ENCODE results near the gene IRX6. TPM values are rescaled to one million over a fixed set of nuclear protein-coding genes. Genes with fewer than 3 reads are reported as not detected.

Gene IRX6
- total and polyA plus RNA-seq, 2 experiments from 2014 or later: 0.09 to 0.15 TPM

DNA sequence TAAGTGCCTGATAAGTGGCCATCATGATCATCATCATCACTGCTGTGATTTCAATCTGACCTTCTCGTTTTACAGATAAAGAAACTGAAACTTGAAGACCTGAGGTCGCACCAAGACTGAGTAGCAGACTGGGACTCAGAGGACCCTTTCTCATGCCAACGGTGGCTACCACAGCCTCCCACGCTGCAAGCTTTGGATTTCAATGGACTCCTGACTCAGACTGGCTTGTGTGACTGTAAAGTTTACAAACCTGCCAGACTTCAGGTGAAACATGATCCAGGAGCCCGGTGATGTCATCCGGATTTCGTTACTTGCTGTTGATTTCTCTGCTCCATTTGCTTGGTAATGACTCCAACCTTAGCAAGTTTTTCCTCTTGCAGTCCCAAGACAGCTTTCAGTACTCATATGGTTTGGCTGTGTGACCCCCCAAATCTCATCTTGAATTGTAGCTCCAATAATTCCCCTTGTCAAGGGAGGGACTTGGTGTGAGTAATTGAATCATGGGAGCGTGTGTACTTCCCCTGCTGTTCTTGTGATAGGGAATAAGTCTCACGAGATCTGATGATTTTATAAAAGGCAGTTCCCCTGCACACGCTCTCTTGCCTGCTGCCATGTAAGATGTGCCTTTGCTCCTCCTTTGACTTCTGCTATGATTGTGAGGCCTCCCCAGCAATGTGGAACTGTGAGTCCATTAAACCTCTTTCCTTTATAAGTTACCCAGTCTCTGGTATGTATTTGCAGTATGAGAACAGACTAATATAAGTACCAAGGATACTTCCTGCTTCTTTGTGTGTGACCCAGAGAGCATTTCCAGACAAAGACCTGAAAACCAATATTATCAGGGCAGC, 26.7 kb upstream of the IRX6 start:
- Histone ChIP-seq H3K4me1 (ENCODE audit: low read depth) (peaks cover 18% of the 10 kb centered on the region), H3K27me3 (no peaks in the 10 kb centered on the region), H3K4me3 (no peak overlapping the region), H3K36me3 (no peaks in the 10 kb centered on the region), H3K27ac (no peak overlapping the region), H3K9me3 (ENCODE audit: low read depth) (no peaks in the 10 kb centered on the region)
- TF ChIP-seq, protein P1, sequence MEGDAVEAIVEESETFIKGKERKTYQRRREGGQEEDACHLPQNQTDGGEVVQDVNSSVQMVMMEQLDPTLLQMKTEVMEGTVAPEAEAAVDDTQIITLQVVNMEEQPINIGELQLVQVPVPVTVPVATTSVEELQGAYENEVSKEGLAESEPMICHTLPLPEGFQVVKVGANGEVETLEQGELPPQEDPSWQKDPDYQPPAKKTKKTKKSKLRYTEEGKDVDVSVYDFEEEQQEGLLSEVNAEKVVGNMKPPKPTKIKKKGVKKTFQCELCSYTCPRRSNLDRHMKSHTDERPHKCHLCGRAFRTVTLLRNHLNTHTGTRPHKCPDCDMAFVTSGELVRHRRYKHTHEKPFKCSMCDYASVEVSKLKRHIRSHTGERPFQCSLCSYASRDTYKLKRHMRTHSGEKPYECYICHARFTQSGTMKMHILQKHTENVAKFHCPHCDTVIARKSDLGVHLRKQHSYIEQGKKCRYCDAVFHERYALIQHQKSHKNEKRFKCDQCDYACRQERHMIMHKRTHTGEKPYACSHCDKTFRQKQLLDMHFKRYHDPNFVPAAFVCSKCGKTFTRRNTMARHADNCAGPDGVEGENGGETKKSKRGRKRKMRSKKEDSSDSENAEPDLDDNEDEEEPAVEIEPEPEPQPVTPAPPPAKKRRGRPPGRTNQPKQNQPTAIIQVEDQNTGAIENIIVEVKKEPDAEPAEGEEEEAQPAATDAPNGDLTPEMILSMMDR (IDR thresholded peaks at IDR 0.05; ENCODE audit: low read depth, low read length): no peak
- no peak for DNase-seq (ENCODE audit: low read depth in 1 of 2, low spot score in 1 of 2)

DNA sequence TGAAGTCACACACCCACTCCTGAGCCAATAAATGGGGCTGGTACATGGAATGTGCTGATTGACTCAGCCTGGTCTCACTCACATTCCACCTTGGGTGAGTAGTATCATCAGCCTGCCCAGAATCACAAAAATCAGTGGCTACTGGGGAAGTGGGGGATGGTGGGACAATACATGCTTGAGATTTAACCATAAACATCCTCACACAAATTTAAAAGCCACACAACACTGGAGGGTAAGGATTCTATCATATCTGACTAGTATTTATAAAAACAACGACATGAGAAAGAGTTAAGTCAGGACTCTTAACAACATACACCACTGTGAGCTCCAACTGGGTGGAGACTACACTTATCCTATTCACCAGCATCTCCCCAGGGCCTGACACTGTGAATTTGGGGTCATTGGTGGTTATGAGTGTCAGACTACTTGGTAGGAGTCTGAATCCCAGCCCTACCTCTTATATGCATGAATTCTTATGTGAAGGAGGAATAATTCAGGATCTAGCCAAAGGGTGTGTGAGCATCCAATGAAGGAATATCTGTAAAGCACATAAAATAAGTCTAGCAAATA, 26.0 kb upstream of the IRX6 start:
- Histone ChIP-seq H3K4me3 (no peak overlapping the region), H3K4me1 (ENCODE audit: low read depth) (peaks cover 11% of the 10 kb centered on the region), H3K36me3 (no peaks in the 10 kb centered on the region), H3K27ac (no peak overlapping the region), H3K9me3 (ENCODE audit: low read depth) (no peaks in the 10 kb centered on the region), H3K27me3 (no peaks in the 10 kb centered on the region)
- no peak for DNase-seq (ENCODE audit: low read depth in 1 of 2, low spot score in 1 of 2)
- TF ChIP-seq, protein P1 (IDR thresholded peaks at IDR 0.05; ENCODE audit: low read depth, low read length): no peak

DNA sequence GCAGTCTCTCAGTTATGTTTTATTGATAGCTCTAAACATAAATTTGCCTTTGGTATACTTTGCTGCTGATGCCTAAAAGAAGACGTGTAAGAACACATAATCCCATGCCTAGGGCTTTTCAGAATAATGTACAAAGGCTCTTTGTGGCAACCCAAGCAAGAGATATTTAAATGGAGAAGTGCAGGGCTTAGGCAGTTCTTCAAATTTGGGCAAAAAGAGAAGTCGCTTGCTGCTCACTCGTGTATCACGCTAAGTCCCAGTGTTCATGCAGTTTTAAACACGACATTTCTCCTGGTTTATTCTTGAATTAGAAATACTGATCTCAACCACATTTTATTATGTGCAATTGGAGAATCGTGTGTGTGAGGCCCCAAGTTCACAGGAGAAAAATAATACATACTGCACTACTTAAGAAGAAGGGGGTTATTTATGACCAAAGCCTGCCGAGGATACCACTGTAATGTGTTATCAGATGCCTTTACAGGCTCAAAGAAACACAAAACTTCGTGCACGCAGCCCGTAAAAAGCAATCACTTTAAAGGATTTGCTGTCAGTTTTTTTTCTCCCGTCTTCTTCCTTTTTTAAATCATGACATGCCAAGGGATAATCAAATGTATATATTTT, 22.5 kb upstream of the IRX6 start:
- peaks cover 4% of the 10 kb centered on the region for H3K27me3 ChIP-seq
- no peak overlapping the region for H3K27ac ChIP-seq
- no peaks in the 10 kb centered on the region for H3K9me3 ChIP-seq (ENCODE audit: low read depth)
- peaks cover 6% of the 10 kb centered on the region for H3K4me1 ChIP-seq (ENCODE audit: low read depth)
- H3K4me3 ChIP-seq: no peak overlapping the region
- TF ChIP-seq, protein P1 (IDR thresholded peaks at IDR 0.05; ENCODE audit: low read depth, low read length): no peak
- DNase-seq (ENCODE audit: low read depth in 1 of 2, low spot score in 1 of 2): no peak
- H3K36me3 ChIP-seq: no peaks in the 10 kb centered on the region

DNA sequence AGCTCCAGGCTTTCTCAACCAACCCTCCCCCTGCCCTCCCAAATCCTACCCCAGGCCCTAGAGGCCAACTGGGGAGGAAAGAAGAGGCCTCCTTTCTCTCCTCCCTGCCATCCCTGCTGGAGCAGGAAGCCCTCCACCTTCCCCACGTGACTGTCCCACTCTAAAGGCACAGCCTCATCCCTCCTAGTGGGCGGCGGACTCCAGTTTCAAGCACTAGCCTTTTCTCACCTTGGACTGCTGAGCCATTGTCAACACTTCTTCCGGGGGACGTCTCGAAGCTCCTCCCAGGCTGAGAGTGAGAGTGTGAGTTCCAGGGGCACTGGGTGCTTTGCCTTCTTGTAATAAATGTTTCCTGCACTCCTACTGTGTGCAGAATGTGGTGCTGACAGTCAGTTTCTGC, 21.4 kb upstream of the IRX6 start:
- Histone ChIP-seq H3K4me1 (ENCODE audit: low read depth) (peaks cover 6% of the 10 kb centered on the region), H3K36me3 (no peaks in the 10 kb centered on the region), H3K9me3 (ENCODE audit: low read depth) (no peaks in the 10 kb centered on the region), H3K27me3 (peaks cover 11% of the 10 kb centered on the region), H3K4me3 (no peak overlapping the region), H3K27ac (no peak overlapping the region)
- peak in 1 of 2 donors; percentile 90 for DNase-seq (ENCODE audit: low read depth in 1 of 2, low spot score in 1 of 2)
- TF ChIP-seq, protein P1 (IDR thresholded peaks at IDR 0.05; ENCODE audit: low read depth, low read length): no peak

DNA sequence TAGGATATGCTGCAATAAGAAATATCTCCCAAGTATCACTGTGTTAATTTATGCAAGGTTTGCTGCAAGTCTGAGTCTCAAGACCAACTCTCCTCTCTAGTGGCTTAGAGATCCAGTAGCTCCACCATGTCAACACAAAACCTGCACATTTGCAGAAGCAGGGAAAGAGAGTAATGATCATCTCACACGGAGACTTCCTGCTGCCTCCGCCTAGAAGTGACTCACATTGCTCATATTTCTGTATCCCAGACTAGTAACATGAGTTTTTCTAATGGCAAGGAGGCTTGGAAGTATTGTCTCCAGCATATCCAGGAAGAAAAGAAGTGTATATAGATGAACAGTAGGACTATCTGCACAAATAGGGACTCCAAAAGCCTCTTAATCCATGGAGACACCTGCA, 15.0 kb upstream of the IRX6 start:
- Histone ChIP-seq H3K9me3 (ENCODE audit: low read depth) (no peaks in the 10 kb centered on the region), H3K4me1 (ENCODE audit: low read depth) (no peaks in the 10 kb centered on the region), H3K36me3 (no peaks in the 10 kb centered on the region), H3K4me3 (no peak overlapping the region), H3K27me3 (peaks cover 19% of the 10 kb centered on the region), H3K27ac (no peak overlapping the region)
- no peak for DNase-seq (ENCODE audit: low read depth in 1 of 2, low spot score in 1 of 2)
- TF ChIP-seq, protein P1 (IDR thresholded peaks at IDR 0.05; ENCODE audit: low read depth, low read length): no peak

All from cardiac muscle cell (in vitro differentiated cells and primary cell).